SK-N-SH treated with all-trans-retinoic acid at 6 μM for 48 hours (cell line): ENCODE results near the gene MITF.

ENCODE experiments used
- ATAC-seq: fragments of 200-7000 bp; cut with Tn5 transposase; 3 replicates; pipeline ENCODE4 v1.9.1; 2020; ENCODE audit warnings: mild to moderate bottlenecking, moderate library complexity
- ARNTL ChIP-seq: fragments of 450-650 bp; formaldehyde crosslinking; IDR thresholded peaks from 2 replicates; pipeline ENCODE4 v1.5.0; 2020; ENCODE audit warnings: low read depth, mild to moderate bottlenecking, moderate library complexity, borderline replicate concordance
- BACH2 ChIP-seq: fragments of 250-450 bp; sonication (Bioruptor Pico); IDR thresholded peaks from 2 replicates; pipeline ENCODE4 v1.9.0; 2021; ENCODE audit warnings: mild to moderate bottlenecking, borderline replicate concordance
- CSDC2 ChIP-seq: fragments of 250-450 bp; sonication (Bioruptor Pico); IDR thresholded peaks from 2 replicates; pipeline ENCODE4 v1.5.0; 2020; ENCODE audit warnings: mild to moderate bottlenecking, moderate library complexity
- CSRNP3 ChIP-seq: fragments of 250-450 bp; sonication (Bioruptor Pico); IDR thresholded peaks from 2 replicates; pipeline ENCODE4 v1.5.1; 2021; ENCODE audit warnings: mild to moderate bottlenecking, moderate library complexity
- ESRRG ChIP-seq: fragments of 250-450 bp; sonication (Bioruptor Pico); IDR thresholded peaks from 2 replicates; pipeline ENCODE4 v1.6.1; 2021; ENCODE audit warnings: mild to moderate bottlenecking
- OSR1 ChIP-seq: fragments of 250-450 bp; sonication (Bioruptor Pico); IDR thresholded peaks from 2 replicates; pipeline ENCODE4 v1.8.0; 2022; ENCODE audit warnings: moderate library complexity, mild to moderate bottlenecking, inconsistent platforms
- POU6F1 ChIP-seq: fragments of 250-450 bp; sonication (Bioruptor Pico); IDR thresholded peaks from 2 replicates; pipeline ENCODE4 v1.8.0; 2021; ENCODE audit warnings: low read depth, mild to moderate bottlenecking, moderate library complexity, borderline replicate concordance
- PPARA ChIP-seq: fragments of 250-450 bp; sonication (Bioruptor Pico); IDR thresholded peaks from 2 replicates; pipeline ENCODE4 v1.5.0; 2020; ENCODE audit warnings: mild to moderate bottlenecking, borderline replicate concordance
- RARB ChIP-seq: fragments of 250-450 bp; sonication (Bioruptor Pico); IDR thresholded peaks from 2 replicates; pipeline ENCODE4 v1.8.0; 2021; ENCODE audit warnings: mild to moderate bottlenecking, moderate library complexity
- SNAI2 ChIP-seq: fragments of 250-450 bp; sonication (Bioruptor Pico); IDR thresholded peaks from 2 replicates; pipeline ENCODE4 v1.5.0; 2020; ENCODE audit warnings: mild to moderate bottlenecking, moderate library complexity
- TCF4 ChIP-seq: fragments of 250-450 bp; sonication (Bioruptor Pico); IDR thresholded peaks from 2 replicates; pipeline ENCODE4 v1.8.0; 2021; ENCODE audit warnings: mild to moderate bottlenecking, moderate library complexity, borderline replicate concordance
- TOX ChIP-seq: fragments of 250-450 bp; sonication (Bioruptor Pico); IDR thresholded peaks from 2 replicates; pipeline ENCODE4 v1.8.0; 2021; ENCODE audit warnings: mild to moderate bottlenecking, moderate library complexity, borderline replicate concordance
- TSHZ2 ChIP-seq: fragments of 250-450 bp; sonication (Bioruptor Pico); IDR thresholded peaks from 2 replicates; pipeline ENCODE4 v1.5.0; 2020; ENCODE audit warnings: mild to moderate bottlenecking, moderate library complexity
- ZC3H10 ChIP-seq: fragments of 250-450 bp; sonication (Bioruptor Pico); IDR thresholded peaks from 2 replicates; pipeline ENCODE4 v1.5.1; 2021; ENCODE audit warnings: mild to moderate bottlenecking, moderate library complexity
- ZFP30 ChIP-seq: fragments of 450-650 bp; formaldehyde crosslinking; IDR thresholded peaks from 2 replicates; pipeline ENCODE4 v1.5.0; 2022; ENCODE audit warnings: mild to moderate bottlenecking, moderate library complexity
- ZNF565 ChIP-seq: fragments of 450-650 bp; formaldehyde crosslinking; conservative IDR thresholded peaks from 2 replicates; pipeline ENCODE4 v1.5.0; 2020; ENCODE audit warnings: low read depth, mild to moderate bottlenecking, moderate library complexity
- ZNF70 ChIP-seq: fragments of 450-650 bp; formaldehyde crosslinking; IDR thresholded peaks from 2 replicates; pipeline ENCODE4 v1.5.0; 2020; ENCODE audit warnings: mild to moderate bottlenecking, moderate library complexity
- ZNF8 ChIP-seq: fragments of 450-650 bp; formaldehyde crosslinking; IDR thresholded peaks from 2 replicates; pipeline ENCODE4 v1.5.0; 2020; ENCODE audit warnings: mild to moderate bottlenecking, moderate library complexity
- TF ChIP-seq, protein P1 (sequence below): fragments of 250-450 bp; sonication (Bioruptor Pico); IDR thresholded peaks from 2 replicates; pipeline ENCODE4 v1.8.0; 2020; ENCODE audit warnings: mild to moderate bottlenecking, moderate library complexity, borderline replicate concordance

The MITF gene

GRCh38 chr3:69741032-69741767 lies 1.9 kb downstream of the MITF start (continued):
- no peak for TF ChIP-seq RARB (CRISPR knock-in tag)

- ATAC-seq = no peak
- TF ChIP-seq TOX = no peak
- TF ChIP-seq CSRNP3 (CRISPR knock-in tag) = no peak
- no peak for TF ChIP-seq ZNF70 (CRISPR knock-in tag)
- TF ChIP-seq ZC3H10 = no peak
- TF ChIP-seq ZFP30 (CRISPR knock-in tag) = no peak
- no peak for TF ChIP-seq ESRRG (CRISPR knock-in tag)
- TF ChIP-seq, protein P1, sequence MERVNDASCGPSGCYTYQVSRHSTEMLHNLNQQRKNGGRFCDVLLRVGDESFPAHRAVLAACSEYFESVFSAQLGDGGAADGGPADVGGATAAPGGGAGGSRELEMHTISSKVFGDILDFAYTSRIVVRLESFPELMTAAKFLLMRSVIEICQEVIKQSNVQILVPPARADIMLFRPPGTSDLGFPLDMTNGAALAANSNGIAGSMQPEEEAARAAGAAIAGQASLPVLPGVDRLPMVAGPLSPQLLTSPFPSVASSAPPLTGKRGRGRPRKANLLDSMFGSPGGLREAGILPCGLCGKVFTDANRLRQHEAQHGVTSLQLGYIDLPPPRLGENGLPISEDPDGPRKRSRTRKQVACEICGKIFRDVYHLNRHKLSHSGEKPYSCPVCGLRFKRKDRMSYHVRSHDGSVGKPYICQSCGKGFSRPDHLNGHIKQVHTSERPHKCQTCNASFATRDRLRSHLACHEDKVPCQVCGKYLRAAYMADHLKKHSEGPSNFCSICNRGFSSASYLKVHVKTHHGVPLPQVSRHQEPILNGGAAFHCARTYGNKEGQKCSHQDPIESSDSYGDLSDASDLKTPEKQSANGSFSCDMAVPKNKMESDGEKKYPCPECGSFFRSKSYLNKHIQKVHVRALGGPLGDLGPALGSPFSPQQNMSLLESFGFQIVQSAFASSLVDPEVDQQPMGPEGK = no peak
- TF ChIP-seq, all 23 proteins: peak for 0
Observed at GRCh38 chr3:69742391-69742790, 3.1 kb downstream of the MITF start.

DNA sequence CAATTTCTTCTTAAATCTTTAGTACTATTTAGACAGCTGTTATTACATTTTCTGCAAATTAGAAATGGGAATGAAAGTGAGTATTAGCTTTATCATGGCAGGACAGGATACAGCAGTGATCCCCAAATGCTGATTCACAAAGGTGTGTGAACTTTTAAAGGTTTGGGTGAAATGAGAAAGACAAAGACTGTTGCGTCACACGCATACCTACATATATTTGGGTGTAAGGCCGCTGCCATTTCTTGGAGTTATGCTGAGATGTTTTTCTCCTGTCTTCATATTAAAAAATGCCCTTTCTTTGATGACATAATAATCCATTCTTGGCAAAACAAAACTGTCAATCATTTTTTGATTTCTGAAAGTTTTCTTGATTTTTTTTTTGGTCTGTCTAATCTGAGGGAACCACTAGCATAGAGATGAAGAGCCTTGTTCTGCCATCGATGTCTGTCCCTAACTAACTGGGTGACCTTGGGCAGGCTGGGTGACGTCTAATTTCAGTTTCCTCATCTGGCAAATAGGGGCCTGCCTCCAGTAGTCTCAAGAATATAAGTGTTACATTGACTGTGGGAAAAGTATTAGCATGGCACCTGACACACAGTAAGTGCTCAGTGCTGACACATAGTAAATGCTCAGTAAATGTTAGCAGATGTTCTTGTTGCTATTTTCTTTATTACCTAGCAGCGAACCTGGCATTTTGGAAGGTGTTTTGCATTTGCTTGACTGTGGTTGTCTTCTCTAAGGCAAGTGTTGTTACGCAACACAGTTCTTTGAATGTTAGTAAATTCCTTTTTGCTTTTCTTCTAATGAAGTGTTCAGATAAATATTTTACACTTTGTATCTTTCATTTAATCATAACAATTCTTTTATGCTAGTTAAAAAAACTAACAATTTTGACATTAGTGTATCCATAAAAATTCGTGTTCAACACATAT lies 5.0 kb downstream of the MITF start:
- TF ChIP-seq SNAI2 (CRISPR knock-in tag) (no peak), TSHZ2 (no peak)
- TF ChIP-seq, protein P1 = no peak
- ATAC-seq = no peak

- ATAC-seq = no peak
- TF ChIP-seq OSR1 (CRISPR knock-in tag) (no peak), ESRRG (CRISPR knock-in tag) (no peak), ZNF565 (CRISPR knock-in tag) (no peak), CSDC2 (CRISPR knock-in tag) (no peak), PPARA (CRISPR knock-in tag) (no peak), RARB (CRISPR knock-in tag) (no peak), TSHZ2 (no peak), CSRNP3 (CRISPR knock-in tag) (no peak), ZNF70 (CRISPR knock-in tag) (no peak), ARNTL (CRISPR knock-in tag) (no peak), POU6F1 (CRISPR knock-in tag) (no peak), TCF4 (CRISPR knock-in tag) (no peak), SNAI2 (CRISPR knock-in tag) (no peak), BACH2 (CRISPR knock-in tag) (no peak), ZNF8 (no peak), ZFP30 (CRISPR knock-in tag) (no peak)
Observed at GRCh38 chr3:69745505-69745904, 6.2 kb downstream of the MITF start.
